Gastrocnemius medialis (tissue), 4 donors: ENCODE measurements around the gene SKIDA1. TPM values are rescaled to one million over a fixed set of nuclear protein-coding genes. Genes with fewer than 3 reads are reported as not detected.

Experiments used
- ATAC-seq, 2 donors: fragments of 150-250 bp; one replicate each; pipeline ENCODE4 v1.9.1; 2016
- DNase-seq, 2 donors: peaks; one replicate each; pipeline ENCODE4 v3.0.0-alpha.2; 2019
- H3K27ac ChIP-seq, 4 donors: fragments of 200-600 bp; sonication (generic); 1 replicate in 1 of 4; 2 replicates in 3 of 4; pipeline ENCODE4 v1.5.1; 2016 to 2018; ENCODE audit warnings: mild to moderate bottlenecking in 2 of 4, moderate library complexity in 1 of 4
- H3K27me3 ChIP-seq, 3 donors: fragments of 200-600 bp; sonication (generic) in 2 of 3; 1 replicate in 1 of 3; 2 replicates in 2 of 3; pipeline versions ENCODE4 v1.5.1 to v1.6.0; 2016 to 2019; ENCODE audit warnings: mild to moderate bottlenecking in 1 of 3, moderate library complexity in 1 of 3
- H3K36me3 ChIP-seq, 2 donors: fragments of 200-600 bp; sonication (generic) in 1 of 2; one replicate each; pipeline ENCODE4 v1.5.1; 2017 to 2018
- H3K4me1 ChIP-seq, 2 donors: fragments of 200-600 bp; sonication (generic) in 1 of 2; one replicate each; pipeline ENCODE4 v1.5.1; 2016 to 2017; ENCODE audit warnings: mild to moderate bottlenecking in 2 of 2
- H3K4me3 ChIP-seq, 4 donors: fragments of 200-600 bp; sonication (generic) in 3 of 4; 1 replicate in 1 of 4; 2 replicates in 3 of 4; pipeline ENCODE4 v1.5.1; 2016 to 2019; ENCODE audit warnings: mild to moderate bottlenecking in 2 of 4
- H3K9me3 ChIP-seq, 3 donors: fragments of 200-600 bp; sonication (generic) in 2 of 3; 1 replicate in 1 of 3; 2 replicates in 2 of 3; pipeline ENCODE4 v1.5.1; 2016 to 2019
- CTCF ChIP-seq, 5 experiments: fragments of 450-650 bp in 3 of 5; fragments of 200-600 bp in 2 of 5; sonication (generic) in 2 of 5; IDR thresholded peaks in 4 of 5; conservative IDR thresholded peaks in 1 of 5; 1 replicate in 4 of 5; 2 replicates in 1 of 5; pipeline ENCODE4 v1.5.1; 2016 to 2019; ENCODE audit warnings: antibody characterized with exemption in 5 of 5, mild to moderate bottlenecking in 3 of 5, moderate library complexity in 3 of 5
- POLR2A ChIP-seq, 2 donors: fragments of 450-650 bp; IDR thresholded peaks; one replicate each; pipeline ENCODE4 v1.6.1; 2017; ENCODE audit warnings: antibody characterized with exemption in 2 of 2, mild to moderate bottlenecking in 2 of 2, moderate library complexity in 2 of 2
- in situ Hi-C, 4 donors: fragments of 200-750 bp; cut with MboI; loops; one replicate each; pipeline versions ENCODE4 v1.15.0 to v1.8.0; 2017; ENCODE audit warnings: low sequenced_read_pairs in 4 of 4
- intact Hi-C: fragments of 100-400 bp; cut with DNase I; formaldehyde crosslinking; loops from one replicate; pipeline ENCODE4 v1.15.1; 2023; ENCODE audit warnings: low total_unique reads
- total RNA-seq, 4 donors: library from RNA; depleted of rRNA; stranded (reverse); fragments of >200 nt; gene quantifications; one replicate each; pipeline versions ENCODE4 v1.1.0 to v1.2.3, GENCODE V29; 2016

SKIDA1 gene
- total RNA-seq, 4 donors from 2014 or later: 0.09 TPM; not detected in 3

GRCh38 chr10:21535494-21535965 is 10.0 kb upstream of the SKIDA1 start:
- ATAC-seq (no peak), DNase-seq (no peak)
- no peaks in the 10 kb centered on the region for H3K9me3 ChIP-seq
- in situ Hi-C loops (no loop called here), intact Hi-C loops (loop anchor here (2.0 kb wide), 1 partner anchor 781 kb away; the partner anchor contains the start of gene COMMD3)
- peak overlapping the region; percentile 90 to 100 (median 98) for H3K27ac ChIP-seq
- H3K27me3 ChIP-seq: no peaks in the 10 kb centered on the region
- H3K36me3 ChIP-seq: peaks cover 0 to 27% of the 10 kb centered on the region in 2 donors
- no peak for TF ChIP-seq CTCF (IDR thresholded peaks at IDR 0.05 in 4 of 5, conservative IDR thresholded peaks at IDR 0.05 in 1 of 5)
- TF ChIP-seq POLR2A (IDR thresholded peaks at IDR 0.05): no peak
- H3K4me1 ChIP-seq: peaks cover 25% of the 10 kb centered on the region in 2 donors
- H3K4me3 ChIP-seq: peak overlapping the region; percentile 70 to 98 (median 86)

DNA sequence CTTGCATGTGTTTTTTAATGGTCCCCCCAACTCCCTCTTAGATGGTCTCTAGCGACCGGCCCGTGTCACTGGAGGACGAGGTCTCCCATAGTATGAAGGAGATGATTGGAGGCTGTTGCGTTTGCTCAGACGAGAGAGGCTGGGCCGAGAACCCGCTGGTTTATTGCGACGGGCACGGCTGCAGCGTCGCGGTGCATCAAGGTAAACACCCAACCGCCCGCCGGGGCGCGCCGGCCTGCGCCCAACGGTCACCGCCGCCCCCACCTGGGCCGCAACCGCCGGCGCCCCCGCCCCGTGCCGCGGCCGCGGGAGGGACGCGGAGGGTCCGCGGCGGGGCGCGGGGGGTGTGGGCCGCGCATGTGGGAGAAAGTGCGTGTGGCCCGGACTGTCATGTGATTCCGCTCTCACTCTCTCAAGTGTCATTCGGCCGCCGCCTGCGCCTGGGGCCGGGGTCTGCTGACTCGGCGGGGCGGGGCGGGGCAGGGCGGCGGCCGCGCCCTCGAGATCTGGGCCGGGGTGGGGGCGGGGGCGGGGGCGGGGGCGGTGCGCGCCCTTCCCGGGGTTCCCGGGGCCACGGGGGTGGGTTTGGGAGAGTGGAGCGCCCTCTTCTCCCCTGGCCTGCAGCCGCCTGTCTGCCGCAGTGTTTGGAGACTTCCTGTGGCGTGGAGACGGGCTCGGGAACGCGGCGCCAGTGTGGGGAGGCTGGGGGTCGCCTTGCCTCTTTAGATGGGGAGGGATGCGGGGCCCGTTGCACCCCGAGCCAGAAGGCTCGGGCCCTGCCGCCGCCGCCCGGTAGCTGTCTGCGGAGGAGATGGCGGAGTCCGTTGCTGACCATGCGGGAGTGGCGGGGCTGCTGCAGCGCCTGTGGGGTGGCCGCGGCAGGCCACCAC is 9.4 kb upstream of the SKIDA1 start:
- in situ Hi-C loops: no loop called here
- intact Hi-C loops: loop anchor here (1.0 to 5.0 kb wide), 4 partner anchors 39 to 1022 kb away; partner anchors contain the start of gene COMMD3

GRCh38 chr10:21534280-21534586 is 8.8 kb upstream of the SKIDA1 start:
- in situ Hi-C loops: no loop called here
- Histone ChIP-seq H3K27ac (peak overlapping the region; percentile 90 to 100 (median 98)), H3K9me3 (no peaks in the 10 kb centered on the region), H3K36me3 (peaks cover 0 to 14% of the 10 kb centered on the region in 2 donors), H3K27me3 (no peaks in the 10 kb centered on the region), H3K4me3 (peak overlapping the region; percentile 77 to 98 (median 88)), H3K4me1 (peaks cover 25% of the 10 kb centered on the region in 2 donors)
- TF ChIP-seq CTCF (IDR thresholded peaks at IDR 0.05 in 4 of 5, conservative IDR thresholded peaks at IDR 0.05 in 1 of 5) (no peak), POLR2A (IDR thresholded peaks at IDR 0.05) (no peak)
- DNase-seq (no peak), ATAC-seq (no peak)
- intact Hi-C loops: loop anchor here (1.0 to 5.0 kb wide), 4 partner anchors 38 to 1023 kb away; partner anchors contain the start of gene COMMD3

More for the DNA sequence above, 9.4 kb upstream of the SKIDA1 start:
- Histone ChIP-seq H3K27ac (peak overlapping the region; percentile 90 to 100 (median 98)), H3K27me3 (no peaks in the 10 kb centered on the region), H3K4me1 (peaks cover 25% of the 10 kb centered on the region in 2 donors), H3K36me3 (peaks cover 0 to 20% of the 10 kb centered on the region in 2 donors), H3K9me3 (no peaks in the 10 kb centered on the region), H3K4me3 (peak overlapping the region; percentile 77 to 98 (median 88))
- TF ChIP-seq CTCF (IDR thresholded peaks at IDR 0.05 in 4 of 5, conservative IDR thresholded peaks at IDR 0.05 in 1 of 5) (peak in 1 of 5 experiments; percentile 32), POLR2A (IDR thresholded peaks at IDR 0.05) (peak; percentile 45 to 66)
- peak; percentile 73 to 75 for DNase-seq
- ATAC-seq: peak; percentile 39 to 57

DNA sequence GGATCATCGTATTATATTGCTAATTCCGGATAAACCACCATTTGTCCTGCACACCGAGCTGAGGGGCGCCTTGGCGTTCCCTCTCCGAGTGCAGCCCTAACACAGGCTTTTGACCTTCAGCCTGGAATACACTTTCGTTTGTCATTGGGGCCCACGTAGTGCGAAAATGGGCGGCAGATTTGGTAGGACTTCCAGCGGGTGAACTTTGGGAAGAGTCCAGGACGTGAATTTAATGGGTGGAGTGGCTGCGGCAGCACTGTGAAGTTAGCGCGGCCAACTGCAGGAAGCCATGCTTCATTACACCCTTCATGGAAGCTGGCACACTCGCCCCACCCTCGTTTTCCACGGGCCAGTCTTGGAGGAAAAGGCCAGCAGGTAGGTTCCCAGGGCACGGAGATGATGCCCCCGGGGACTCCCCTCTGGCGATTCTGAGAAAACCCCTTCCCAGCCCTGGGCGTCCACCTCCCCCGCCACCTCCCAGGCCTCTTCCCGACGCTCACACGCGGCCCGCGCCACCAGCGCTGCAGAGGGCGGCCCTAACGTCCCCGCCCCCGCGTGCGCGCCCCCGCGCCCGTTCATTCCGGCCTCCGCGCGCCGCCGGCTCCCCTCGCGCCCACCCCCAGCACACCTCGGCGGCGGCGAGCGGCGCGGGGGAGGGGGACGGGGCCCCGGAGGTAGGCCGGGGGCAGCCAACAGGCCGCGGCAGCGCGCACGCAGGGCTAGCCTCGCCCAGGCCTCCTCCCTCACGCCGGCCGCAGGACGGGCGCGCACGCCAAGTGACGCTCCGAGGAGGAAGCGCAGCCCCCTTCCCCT is 8.2 kb upstream of the SKIDA1 start, which contains the start of gene MLLT10:
Gene MLLT10, plus strand, starts transcription at position 766 of the 813 bp plus-strand sequence. CDS start 413 bp downstream, outside the sequence.
- ATAC-seq (peak; percentile 74 to 75), DNase-seq (peak; percentile 89 to 95)
- Histone ChIP-seq H3K36me3 (peaks cover 0 to 8% of the 10 kb centered on the region in 2 donors), H3K9me3 (no peaks in the 10 kb centered on the region), H3K4me1 (peaks cover 25% of the 10 kb centered on the region in 2 donors), H3K27ac (peak within 1 kb of the TSS; percentile 90 to 100 (median 98)), H3K4me3 (peak within 1 kb of the TSS; percentile 77 to 98 (median 88)), H3K27me3 (no peaks in the 10 kb centered on the region)
- intact Hi-C loops: loop anchor here (1.0 to 5.0 kb wide), 5 partner anchors 15 to 1024 kb away; partner anchors contain the start of gene COMMD3
- TF ChIP-seq POLR2A (IDR thresholded peaks at IDR 0.05) (peak; percentile 85 to 90), CTCF (IDR thresholded peaks at IDR 0.05 in 4 of 5, conservative IDR thresholded peaks at IDR 0.05 in 1 of 5) (peak; percentile 33 to 54 (median 46))
- in situ Hi-C loops: no loop called here
